GM10266 (cell line): ENCODE data around the gene FAT2.

Experiments used
- DNase-seq: peaks from one replicate; pipeline ENCODE4 v3.0.0; 2012; ENCODE audit errors: extremely low spot score
- CTCF ChIP-seq: IDR thresholded peaks from 2 replicates; pipeline ENCODE4 v1.5.1; 2012; ENCODE audit warnings: mild to moderate bottlenecking, low read depth; ENCODE audit not compliant: control insufficient read depth, insufficient read depth; ENCODE audit errors: missing control alignments

Gene FAT2

GRCh38 chr5:151620461-151620840, 29.3 kb upstream of the FAT2 start:
- no peak for TF ChIP-seq CTCF
- DNase-seq: no peak

GRCh38 chr5:151619812-151620460, 28.8 kb upstream of the FAT2 start:
- no peak for TF ChIP-seq CTCF
- DNase-seq: no peak

- no peak for DNase-seq
- TF ChIP-seq CTCF: no peak
Measured at GRCh38 chr5:151618907-151619306, 27.8 kb upstream of the FAT2 start.

GRCh38 chr5:151617841-151618710, 26.9 kb upstream of the FAT2 start:
- no peak for DNase-seq
- no peak for TF ChIP-seq CTCF

- TF ChIP-seq CTCF: no peak
Measured at GRCh38 chr5:151617383-151617840, 26.3 kb upstream of the FAT2 start.

GRCh38 chr5:151615431-151615830, 24.3 kb upstream of the FAT2 start:
- DNase-seq: no peak
- TF ChIP-seq CTCF: no peak

More at GRCh38 chr5:151617383-151617840, 26.3 kb upstream of the FAT2 start:
- no peak for DNase-seq

GRCh38 chr5:151614565-151614964, 23.4 kb upstream of the FAT2 start:
- no peak for TF ChIP-seq CTCF
- no peak for DNase-seq
